AG09309 (cell line): ENCODE results near the gene ACOX2.

Experiments used
- DNase-seq: peaks from one replicate; pipeline ENCODE4 v3.0.0-alpha.2; 2010; ENCODE audit warnings: low read depth
- H3K4me3 ChIP-seq: 2 replicates; pipeline ENCODE4 v1.5.1; 2011; ENCODE audit warnings: mild to moderate bottlenecking, low read depth, low read length, moderate library complexity; ENCODE audit not compliant: control insufficient read depth
- CTCF ChIP-seq: IDR thresholded peaks from 2 replicates; pipeline ENCODE4 v1.5.1; 2011; ENCODE audit warnings: mild to moderate bottlenecking, low read depth, low read length, inconsistent platforms; ENCODE audit not compliant: insufficient read depth, control insufficient read depth; ENCODE audit errors: missing control alignments

The ACOX2 gene

DNA sequence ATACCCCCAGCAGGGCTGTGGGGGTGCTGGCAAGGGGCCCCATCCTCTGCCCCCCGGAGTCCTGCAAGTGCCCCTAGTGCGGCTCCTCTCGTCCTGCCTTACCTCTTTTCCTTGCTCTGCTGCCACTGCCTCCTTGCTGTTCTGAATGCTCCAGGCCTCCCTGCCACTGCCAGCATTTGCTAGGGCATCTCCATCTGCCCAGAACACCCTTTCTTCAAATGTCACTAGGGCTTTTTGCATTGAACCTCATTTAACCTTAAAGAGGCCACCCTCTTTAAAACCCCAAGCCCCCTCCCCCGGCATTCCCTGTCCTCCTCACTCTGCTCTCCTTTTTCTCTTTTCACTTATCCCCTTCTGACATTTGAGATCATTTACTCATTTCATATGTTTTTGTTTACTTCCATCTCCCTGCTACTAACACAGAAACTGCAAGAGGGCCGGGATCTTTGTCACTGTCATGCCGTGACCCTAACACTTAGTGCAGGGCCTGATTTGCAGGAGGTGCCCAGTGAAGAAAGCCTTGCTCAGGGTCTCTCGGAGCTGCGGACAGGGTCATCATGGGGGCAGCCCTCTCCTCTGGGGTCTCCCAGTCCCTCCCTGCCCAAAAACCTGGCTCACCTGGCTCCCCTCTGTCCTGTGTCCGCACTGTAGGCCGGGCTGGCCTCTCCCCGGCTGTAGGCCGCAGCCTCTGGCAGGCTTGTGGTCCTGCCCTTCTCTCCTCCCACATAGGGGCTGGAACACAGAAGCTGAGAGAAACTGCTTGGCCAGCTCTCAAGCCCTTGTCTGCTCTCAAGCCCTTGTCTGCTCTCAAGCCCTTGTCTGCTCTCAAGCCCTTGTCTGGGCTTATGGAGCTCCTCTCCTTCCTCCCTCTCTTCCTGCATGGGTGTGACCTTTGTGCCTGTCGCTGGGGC lies at the start of gene ACOX2:
Gene ACOX2 (minus strand): TSS at position 690 of the 911 bp plus-strand sequence. CDS start 2,084 bp downstream, outside the sequence.
- peak within 1 kb of the TSS; percentile 48 for H3K4me3 ChIP-seq
- peak; percentile 43 for DNase-seq
- TF ChIP-seq CTCF, result no peak

DNA sequence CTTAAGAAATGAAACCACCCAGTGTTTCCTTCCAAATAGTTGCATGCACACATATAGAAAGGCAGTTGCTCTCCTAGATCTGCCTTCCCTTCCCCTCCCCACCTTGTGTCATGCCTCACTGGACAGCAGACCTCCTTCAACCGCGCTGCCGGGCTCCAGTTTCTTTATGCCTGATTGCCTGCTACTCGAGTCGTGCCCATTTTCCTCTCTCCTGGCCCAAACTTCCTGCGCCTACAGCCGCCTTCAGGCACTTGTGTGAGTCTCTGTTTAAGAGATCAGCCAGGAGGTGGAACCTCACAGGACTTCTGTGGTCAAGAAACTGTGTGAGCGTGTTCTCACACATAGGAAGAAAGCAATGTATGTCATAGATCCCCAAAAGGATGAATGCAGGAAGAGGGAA lies 49.0 kb upstream of the ACOX2 start:
- no peak for DNase-seq
- H3K4me3 ChIP-seq, result no peak overlapping the region
- TF ChIP-seq CTCF, result no peak

GRCh38 chr3:58585005-58585786 lies 48.2 kb upstream of the ACOX2 start:
- DNase-seq, result no peak

GRCh38 chr3:58584690-58585004 lies 47.7 kb upstream of the ACOX2 start:
- peak overlapping the region; percentile 74 for H3K4me3 ChIP-seq
- no peak for DNase-seq
- no peak for TF ChIP-seq CTCF

More at GRCh38 chr3:58585005-58585786, 48.2 kb upstream of the ACOX2 start:
- peak; percentile 69 for TF ChIP-seq CTCF
- H3K4me3 ChIP-seq, result peak overlapping the region; percentile 74

DNA sequence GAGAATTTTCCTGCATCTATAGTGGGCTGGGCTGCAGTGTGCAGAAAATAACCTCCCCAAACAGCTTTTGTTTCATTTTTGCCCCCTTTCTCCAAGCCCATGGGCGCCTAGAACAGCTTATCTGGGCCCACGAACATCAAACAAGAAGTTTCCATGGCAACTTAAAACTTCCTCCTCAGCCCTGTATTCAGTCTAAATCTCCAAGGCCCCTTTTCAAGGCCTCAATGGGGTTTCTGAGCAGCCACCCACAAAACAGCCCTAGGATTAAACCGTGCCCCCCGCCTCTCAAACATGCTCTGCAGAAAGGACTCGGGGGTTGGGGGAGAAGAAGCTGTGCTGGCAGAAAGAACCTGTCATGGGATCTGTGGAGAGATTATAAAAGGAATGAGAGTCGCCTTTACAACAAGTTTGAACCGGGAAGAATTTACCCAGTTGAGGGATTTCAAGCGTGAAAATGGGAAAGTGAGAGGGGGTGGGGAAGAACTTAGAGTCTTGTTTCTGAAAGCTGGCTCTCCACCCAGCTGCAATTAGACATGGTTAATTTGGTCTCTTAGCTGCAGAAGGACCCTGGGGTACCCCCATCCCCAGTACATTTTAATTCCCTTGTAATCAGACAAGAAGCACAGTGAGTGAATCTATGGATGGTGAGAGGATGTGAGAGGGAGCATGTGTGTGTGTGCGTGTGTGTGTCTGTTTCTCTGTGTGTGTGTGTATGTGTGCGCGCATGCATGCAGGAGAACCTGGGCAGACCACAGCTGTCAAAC lies 44.5 kb upstream of the ACOX2 start:
- DNase-seq, result no peak
- TF ChIP-seq CTCF, result no peak
- no peak overlapping the region for H3K4me3 ChIP-seq

GRCh38 chr3:58580826-58581327 lies 43.9 kb upstream of the ACOX2 start:
- no peak for TF ChIP-seq CTCF
- H3K4me3 ChIP-seq, result no peak overlapping the region
- no peak for DNase-seq
